ENCODE data around the gene MYO3A.

DNA sequence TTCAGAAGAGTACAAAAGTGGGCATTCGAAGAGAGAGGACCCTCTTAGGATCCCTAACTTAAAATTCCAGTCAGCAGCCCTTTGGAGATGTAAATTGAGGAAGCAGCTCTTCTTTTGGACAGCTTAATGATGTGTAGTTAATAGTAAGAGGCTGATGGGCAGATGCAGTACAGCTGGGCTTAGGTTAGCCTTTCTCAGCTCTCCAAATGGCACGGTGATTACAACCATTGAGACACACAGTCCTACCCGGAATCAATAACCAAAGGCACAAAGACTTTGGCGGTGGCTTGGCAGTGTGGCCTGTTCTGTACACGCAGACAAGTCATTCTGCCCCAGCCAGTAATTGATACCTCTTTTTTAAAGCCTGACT, 309.3 kb downstream of the MYO3A start:
- no peak for TF ChIP-seq CTCF (IDR thresholded peaks at IDR 0.05; ENCODE audit: low read length)
- no peak for TF ChIP-seq EZH2phosphoT487 (IDR thresholded peaks at IDR 0.05; ENCODE audit: low read length)

Data from MM.1S (cell line).